ENCODE data around the gene CYB5A. TPM values are rescaled to one million over a fixed set of nuclear protein-coding genes. Genes with fewer than 3 reads are reported as not detected.
"Not testable (repeated sequence)": the region's sequence is repeated elsewhere in the genome, so short reads cannot be mapped to it uniquely, and the experiment has no call there.

The CYB5A gene
- total RNA-seq, 2 donors from 2014 or later: 45.1 to 47.8 TPM

GRCh38 chr18:74315464-74316256 lies 23.9 kb upstream of the CYB5A start, which contains the start of gene C18orf63:
C18orf63 (plus strand) TSS chr18:74315839; CDS start chr18:74317866, 2,027 bp downstream.
- Mint-ChIP-seq H3K36me3 (ENCODE audit: insufficient read depth in 2 of 2) (no peaks in the 10 kb centered on the region), H3K4me3 (no peak within 1 kb of the TSS), H3K4me1 (ENCODE audit: low read depth) (peaks cover 1% of the 10 kb centered on the region), H3K27me3 (ENCODE audit: low read depth) (peaks cover 2% of the 10 kb centered on the region), H3K9me3 (peaks cover 0 to 2% of the 10 kb centered on the region in 2 donors), H3K27ac (no peak within 1 kb of the TSS)
- ATAC-seq (replicated peaks in 1 of 2) (no peak), DNase-seq (no peak)

DNA sequence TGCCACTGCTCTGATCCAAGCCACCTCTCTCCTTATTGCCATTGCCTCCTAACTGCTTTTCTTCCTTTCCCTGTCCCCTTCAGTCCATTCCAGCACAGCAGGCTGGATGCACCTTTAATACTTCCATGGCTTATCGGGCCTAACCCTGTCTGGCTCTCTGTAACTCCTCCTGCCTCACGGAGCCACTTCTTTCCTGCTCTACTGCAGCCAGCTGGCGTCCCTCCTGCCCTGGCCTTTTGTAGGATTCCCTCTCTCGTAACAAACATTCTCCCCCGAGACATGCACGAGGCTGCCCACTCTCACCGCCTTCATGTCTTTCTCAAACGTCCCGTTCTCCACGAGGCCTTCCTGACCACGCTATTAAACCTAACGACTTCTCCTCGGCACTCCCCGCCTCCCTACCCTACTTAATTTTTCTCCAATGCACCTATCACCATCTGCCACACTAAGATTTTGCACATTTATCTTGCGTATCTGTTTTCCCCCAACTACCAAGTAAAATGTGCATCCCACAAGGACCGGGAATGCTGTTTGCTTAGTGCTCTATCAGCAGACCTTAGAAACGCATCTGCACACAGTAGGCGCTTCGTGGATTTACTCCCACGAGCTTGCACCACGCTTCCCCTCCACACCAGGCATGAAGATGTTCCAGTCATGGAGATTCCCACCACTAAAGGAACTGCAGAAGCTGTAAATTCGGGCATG lies 23.1 kb upstream of the CYB5A start:
- Mint-ChIP-seq H3K27me3 (ENCODE audit: low read depth) (peaks cover 9% of the 10 kb centered on the region), H3K4me1 (ENCODE audit: low read depth) (peaks cover 6% of the 10 kb centered on the region), H3K9me3 (peaks cover 0 to 2% of the 10 kb centered on the region in 2 donors), H3K36me3 (ENCODE audit: insufficient read depth in 2 of 2) (no peaks in the 10 kb centered on the region), H3K4me3 (no peak overlapping the region), H3K27ac (no peak overlapping the region)
- DNase-seq (no peak), ATAC-seq (replicated peaks in 1 of 2) (no peak)

GRCh38 chr18:74311000-74311399 lies 19.2 kb upstream of the CYB5A start:
- Mint-ChIP-seq H3K4me3 (no peak overlapping the region), H3K36me3 (ENCODE audit: insufficient read depth in 2 of 2) (no peaks in the 10 kb centered on the region), H3K27me3 (ENCODE audit: low read depth) (peaks cover 35% of the 10 kb centered on the region), H3K9me3 (peaks cover 0 to 2% of the 10 kb centered on the region in 2 donors), H3K4me1 (ENCODE audit: low read depth) (peaks cover 6% of the 10 kb centered on the region), H3K27ac (no peak overlapping the region)
- DNase-seq (no peak), ATAC-seq (replicated peaks in 1 of 2) (no peak)

GRCh38 chr18:74310411-74310810 lies 18.6 kb upstream of the CYB5A start:
- Mint-ChIP-seq H3K9me3 (peaks cover 0 to 2% of the 10 kb centered on the region in 2 donors), H3K27ac (no peak overlapping the region), H3K4me1 (ENCODE audit: low read depth) (peaks cover 6% of the 10 kb centered on the region), H3K36me3 (ENCODE audit: insufficient read depth in 2 of 2) (no peaks in the 10 kb centered on the region), H3K4me3 (no peak overlapping the region), H3K27me3 (ENCODE audit: low read depth) (peaks cover 39% of the 10 kb centered on the region)
- ATAC-seq (replicated peaks in 1 of 2) (peak; percentile 61 to 83), DNase-seq (peak in 1 of 2 donors; percentile 7)

GRCh38 chr18:74303936-74304335 lies 12.2 kb upstream of the CYB5A start:
- ATAC-seq (replicated peaks in 1 of 2) (no peak), DNase-seq (no peak)
- H3K4me1 Mint-ChIP-seq (ENCODE audit: low read depth): no peaks in the 10 kb centered on the region
- H3K4me3 Mint-ChIP-seq: no peak overlapping the region
- no peaks in the 10 kb centered on the region for H3K36me3 Mint-ChIP-seq (ENCODE audit: insufficient read depth in 2 of 2)
- peaks cover 55% of the 10 kb centered on the region for H3K27me3 Mint-ChIP-seq (ENCODE audit: low read depth)
- peaks cover 0 to under 1% of the 10 kb centered on the region in 2 donors for H3K9me3 Mint-ChIP-seq
- H3K27ac Mint-ChIP-seq: no peak overlapping the region

GRCh38 chr18:74303306-74303705 lies 11.5 kb upstream of the CYB5A start:
- H3K36me3 Mint-ChIP-seq (ENCODE audit: insufficient read depth in 2 of 2): no peaks in the 10 kb centered on the region
- H3K9me3 Mint-ChIP-seq: peaks cover under 1 to 2% of the 10 kb centered on the region in 2 donors
- no peak overlapping the region for H3K4me3 Mint-ChIP-seq
- DNase-seq: no peak
- H3K27ac Mint-ChIP-seq: no peak overlapping the region
- ATAC-seq (replicated peaks in 1 of 2): no peak
- peaks cover 51% of the 10 kb centered on the region for H3K27me3 Mint-ChIP-seq (ENCODE audit: low read depth)
- H3K4me1 Mint-ChIP-seq (ENCODE audit: low read depth): no peaks in the 10 kb centered on the region

- Mint-ChIP-seq H3K4me1 (ENCODE audit: low read depth) (no peaks in the 10 kb centered on the region), H3K27ac (no peak overlapping the region), H3K9me3 (peaks cover 2% of the 10 kb centered on the region in 2 donors), H3K36me3 (ENCODE audit: insufficient read depth in 2 of 2) (no peaks in the 10 kb centered on the region), H3K27me3 (ENCODE audit: low read depth) (peaks cover 25% of the 10 kb centered on the region), H3K4me3 (no peak overlapping the region)
- no peak for DNase-seq
- no peak for ATAC-seq (replicated peaks in 1 of 2)
Measured at GRCh38 chr18:74299746-74300145, 8.0 kb upstream of the CYB5A start.

DNA sequence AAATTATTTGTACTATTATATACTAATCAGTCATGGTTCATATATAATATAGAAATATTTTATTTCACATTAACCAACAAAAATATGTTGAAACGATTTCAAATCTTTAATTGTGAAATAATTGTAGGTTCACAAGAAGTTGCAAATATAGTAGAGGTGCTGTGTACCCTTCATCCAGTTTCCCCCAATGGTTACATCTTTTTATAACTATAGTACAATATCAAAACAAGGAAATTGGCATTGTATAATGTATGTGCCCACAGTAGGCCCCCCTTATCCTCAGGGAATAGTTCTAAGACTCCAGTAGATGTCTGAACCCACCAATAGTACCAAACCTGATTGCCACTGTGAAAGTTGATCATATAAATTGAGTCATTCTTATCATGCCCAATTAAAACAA lies 7.4 kb upstream of the CYB5A start:
- Mint-ChIP-seq H3K27ac (no peak overlapping the region), H3K4me1 (ENCODE audit: low read depth) (no peaks in the 10 kb centered on the region), H3K4me3 (no peak overlapping the region), H3K9me3 (peaks cover 2% of the 10 kb centered on the region in 2 donors), H3K27me3 (ENCODE audit: low read depth) (peaks cover 19% of the 10 kb centered on the region), H3K36me3 (ENCODE audit: insufficient read depth in 2 of 2) (no peaks in the 10 kb centered on the region)
- ATAC-seq (replicated peaks in 1 of 2) (no peak), DNase-seq (no peak)

DNA sequence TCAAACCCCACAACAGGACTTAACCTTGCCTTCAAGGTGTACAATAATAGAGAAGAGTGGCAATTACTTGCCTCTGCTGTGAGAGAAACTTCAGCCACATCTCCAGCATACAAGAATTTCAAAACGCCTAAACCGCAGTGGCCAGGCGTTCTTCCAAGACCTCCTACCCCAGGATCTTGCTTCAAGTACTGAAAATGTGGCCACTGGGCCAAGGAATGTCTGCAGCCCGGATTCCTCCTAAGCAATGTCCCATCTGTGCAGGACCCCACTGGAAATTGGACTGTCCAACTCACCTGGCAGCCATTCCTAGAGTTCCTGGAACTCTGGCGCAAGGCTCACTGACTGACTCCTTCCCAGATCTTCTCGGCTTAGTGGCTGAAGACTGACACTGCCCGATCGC lies 2.8 kb upstream of the CYB5A start:
- no peaks in the 10 kb centered on the region for H3K27me3 Mint-ChIP-seq (ENCODE audit: low read depth)
- DNase-seq (no peak), ATAC-seq (replicated peaks in 1 of 2) (no peak)
- peaks cover 2 to 7% of the 10 kb centered on the region in 2 donors for H3K36me3 Mint-ChIP-seq (ENCODE audit: insufficient read depth in 2 of 2)
- peaks cover 2 to 7% of the 10 kb centered on the region in 2 donors for H3K9me3 Mint-ChIP-seq
- no peak overlapping the region for H3K4me3 Mint-ChIP-seq
- no peaks in the 10 kb centered on the region for H3K4me1 Mint-ChIP-seq (ENCODE audit: low read depth)
- H3K27ac Mint-ChIP-seq: no peak overlapping the region

DNA sequence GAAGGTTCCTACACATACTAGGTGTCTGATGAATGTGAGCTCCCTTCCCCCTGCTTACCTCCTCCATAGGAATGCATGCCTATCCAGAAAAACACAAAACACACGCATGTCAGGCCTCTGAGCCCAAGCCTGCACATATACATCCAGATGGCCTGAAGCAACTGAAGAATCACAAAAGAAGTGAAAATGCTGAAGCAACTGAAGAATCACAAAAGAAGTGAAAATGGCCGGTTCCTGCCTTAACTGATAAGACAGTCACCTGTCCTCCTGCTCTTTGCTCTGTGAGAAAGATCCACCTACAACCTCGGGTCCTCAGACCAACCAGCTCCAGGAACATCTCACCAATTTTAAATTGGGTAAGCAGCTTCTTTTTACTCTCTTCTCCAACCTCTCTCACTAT lies 1.2 kb upstream of the CYB5A start:
- H3K27ac Mint-ChIP-seq: not testable (repeated sequence)

DNA sequence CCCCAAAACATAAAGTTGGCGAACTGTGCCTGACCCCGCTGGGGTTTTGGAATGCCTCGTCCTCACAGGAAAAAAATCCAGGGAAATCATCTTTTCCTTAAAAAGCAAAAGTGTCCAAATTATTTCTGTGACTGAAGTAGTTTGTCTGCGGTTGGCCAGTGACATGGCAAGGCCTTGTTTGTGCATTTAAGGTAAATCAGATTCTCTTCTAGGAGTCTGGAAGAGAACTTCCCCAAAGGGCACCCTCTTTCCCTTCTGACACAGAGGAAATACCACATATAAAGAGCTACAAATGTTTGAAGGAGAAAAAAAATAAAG lies 737 bp upstream of the CYB5A start:
- Mint-ChIP-seq H3K4me1 (ENCODE audit: low read depth) (peaks cover under 1% of the 10 kb centered on the region), H3K27me3 (ENCODE audit: low read depth) (no peaks in the 10 kb centered on the region), H3K27ac (no peak overlapping the region), H3K36me3 (ENCODE audit: insufficient read depth in 2 of 2) (peaks cover 2 to 7% of the 10 kb centered on the region in 2 donors), H3K4me3 (peak overlapping the region; percentile 89 to 94), H3K9me3 (peaks cover 0 to 4% of the 10 kb centered on the region in 2 donors)
- DNase-seq (no peak), ATAC-seq (replicated peaks in 1 of 2) (no peak)

More for the DNA sequence above, 1.2 kb upstream of the CYB5A start:
- DNase-seq; H3K4me1 Mint-ChIP-seq (ENCODE audit: low read depth); H3K27me3 Mint-ChIP-seq (ENCODE audit: low read depth); ATAC-seq (replicated peaks in 1 of 2); H3K9me3 Mint-ChIP-seq; H3K36me3 Mint-ChIP-seq (ENCODE audit: insufficient read depth in 2 of 2): not testable (repeated sequence)
- H3K4me3 Mint-ChIP-seq: peak overlapping the region; percentile 89 to 94

DNA sequence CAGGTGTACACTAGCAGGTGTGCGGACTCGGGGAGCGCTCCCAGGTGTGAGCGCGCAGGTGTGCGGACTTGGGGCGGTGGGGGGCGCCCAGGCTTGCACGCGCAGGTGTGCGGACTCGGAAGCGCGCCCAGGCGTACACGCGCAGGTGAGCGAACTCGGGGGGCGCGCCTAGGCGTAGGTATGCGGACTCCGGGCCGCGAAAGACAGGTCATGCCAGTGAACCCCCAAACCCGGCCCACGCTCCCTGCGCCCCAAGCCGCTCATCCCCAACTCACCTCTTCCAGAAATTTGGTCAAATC lies 342 bp downstream of the CYB5A start:
- ATAC-seq (replicated peaks in 1 of 2) (no peak), DNase-seq (no peak)
- Mint-ChIP-seq H3K27me3 (ENCODE audit: low read depth) (no peaks in the 10 kb centered on the region), H3K4me1 (ENCODE audit: low read depth) (peaks cover 4% of the 10 kb centered on the region), H3K36me3 (ENCODE audit: insufficient read depth in 2 of 2) (peaks cover 2 to 7% of the 10 kb centered on the region in 2 donors), H3K4me3 (peak overlapping the region; percentile 89 to 94), H3K9me3 (peaks cover 0 to 4% of the 10 kb centered on the region in 2 donors), H3K27ac (peak overlapping the region; percentile 64)

GRCh38 chr18:74290794-74291471 lies 830 bp downstream of the CYB5A start:
- Mint-ChIP-seq H3K27me3 (ENCODE audit: low read depth) (no peaks in the 10 kb centered on the region), H3K36me3 (ENCODE audit: insufficient read depth in 2 of 2) (peaks cover 2 to 7% of the 10 kb centered on the region in 2 donors), H3K4me3 (peak overlapping the region; percentile 89 to 94), H3K4me1 (ENCODE audit: low read depth) (peaks cover 4% of the 10 kb centered on the region), H3K27ac (no peak overlapping the region), H3K9me3 (peaks cover 0 to 4% of the 10 kb centered on the region in 2 donors)
- DNase-seq: no peak
- ATAC-seq (replicated peaks in 1 of 2): no peak
